Stomach smooth muscle (tissue), 2 donors: Measurements from ENCODE around the gene FAS.
A peak's percentile ranks its signal among the peaks of the same experiment; 100 is the strongest.

Experiments used
- H3K27ac ChIP-seq: one replicate; pipeline ENCODE4 v1.7.0; 2013; ENCODE audit warnings: mild to moderate bottlenecking, low read length, inconsistent platforms
- H3K27me3 ChIP-seq, 2 donors: one replicate each; pipeline ENCODE4 v1.7.0; 2013; ENCODE audit warnings: low read length in 2 of 2; ENCODE audit not compliant: insufficient read depth in 2 of 2, control insufficient read depth in 1 of 2
- H3K36me3 ChIP-seq, 2 donors: one replicate each; pipeline ENCODE4 v1.7.0; 2013; ENCODE audit warnings: low read length in 2 of 2; ENCODE audit not compliant: control insufficient read depth in 2 of 2, insufficient read depth in 2 of 2
- H3K4me1 ChIP-seq: one replicate; pipeline ENCODE4 v1.7.0; 2013; ENCODE audit warnings: low read length; ENCODE audit not compliant: control insufficient read depth, insufficient read depth
- H3K4me3 ChIP-seq, 2 donors: one replicate each; pipeline ENCODE4 v1.7.0; 2013; ENCODE audit warnings: low read length in 2 of 2
- H3K9ac ChIP-seq, 2 donors: one replicate each; pipeline ENCODE4 v1.7.0; 2013; ENCODE audit warnings: low read length in 2 of 2, mild to moderate bottlenecking in 1 of 2
- H3K9me3 ChIP-seq, 2 donors: one replicate each; pipeline ENCODE4 v1.7.0; 2013; ENCODE audit warnings: low read length in 2 of 2; ENCODE audit not compliant: control insufficient read depth in 2 of 2
- donor health status: healthy.
- donor health status: Pancreatic carcinoma.

The FAS gene

DNA sequence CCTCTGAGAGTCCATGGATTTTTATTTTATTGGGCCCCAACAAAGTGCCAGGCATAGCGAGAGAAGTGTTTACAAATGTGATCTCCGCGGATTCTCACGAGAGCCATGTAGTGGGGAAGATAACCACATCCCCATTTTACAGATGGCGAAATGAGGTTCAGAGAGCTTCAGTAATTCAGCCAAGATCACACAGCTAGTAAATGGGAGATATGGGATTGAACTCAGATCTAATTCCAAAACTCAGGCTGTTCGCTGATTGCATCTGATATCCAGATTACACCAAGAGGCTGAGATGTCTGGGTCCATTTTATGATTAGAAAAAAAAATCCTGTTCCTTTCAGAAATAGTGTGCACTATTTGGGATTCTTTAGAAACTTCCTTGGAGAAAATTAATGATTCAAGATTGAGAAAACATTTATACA, 1.3 kb downstream of the FAS start:
- Histone ChIP-seq H3K4me1 (peaks cover 16% of the 10 kb centered on the region), H3K4me3 (peak overlapping the region; percentile 79 to 88), H3K27me3 (no peaks in the 10 kb centered on the region), H3K36me3 (no peaks in the 10 kb centered on the region), H3K9me3 (no peaks in the 10 kb centered on the region), H3K27ac (peak overlapping the region; percentile 85), H3K9ac (peak overlapping the region; percentile 84 to 90)

DNA sequence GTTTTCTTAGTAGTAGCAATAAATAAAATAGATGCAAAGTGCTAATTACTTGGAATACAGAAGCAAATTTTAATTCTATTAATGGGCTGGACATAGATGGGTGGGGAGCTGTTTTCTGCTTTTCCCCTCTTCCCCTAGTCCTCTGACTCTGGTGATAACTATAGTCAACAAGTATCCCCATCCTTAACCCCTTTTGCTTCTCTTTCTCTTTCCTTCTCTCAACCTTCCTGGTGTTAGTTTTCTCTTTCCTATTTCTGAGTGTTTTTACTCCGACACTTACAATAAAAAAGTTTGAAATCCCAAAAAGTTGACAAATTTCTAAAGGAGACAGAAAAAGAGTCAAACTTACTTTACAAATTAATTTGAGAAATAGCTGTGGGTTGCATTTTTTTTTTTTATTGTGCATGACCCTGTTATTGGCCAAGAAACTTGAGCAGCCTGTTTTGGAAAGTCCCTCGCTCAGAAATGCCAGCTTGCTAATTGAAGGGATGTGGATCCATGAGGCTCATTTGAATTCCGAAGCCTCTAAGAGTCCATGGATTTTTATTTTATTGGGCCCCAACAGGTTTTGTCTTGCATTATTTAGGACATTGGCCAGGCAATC, 2.4 kb downstream of the FAS start:
- Histone ChIP-seq H3K27me3 (no peaks in the 10 kb centered on the region), H3K36me3 (no peaks in the 10 kb centered on the region), H3K27ac (no peak overlapping the region), H3K9ac (peak overlapping the region in 1 of 2 donors; percentile 58), H3K4me3 (peak overlapping the region; percentile 52 to 58), H3K9me3 (no peaks in the 10 kb centered on the region), H3K4me1 (peaks cover 16% of the 10 kb centered on the region)

DNA sequence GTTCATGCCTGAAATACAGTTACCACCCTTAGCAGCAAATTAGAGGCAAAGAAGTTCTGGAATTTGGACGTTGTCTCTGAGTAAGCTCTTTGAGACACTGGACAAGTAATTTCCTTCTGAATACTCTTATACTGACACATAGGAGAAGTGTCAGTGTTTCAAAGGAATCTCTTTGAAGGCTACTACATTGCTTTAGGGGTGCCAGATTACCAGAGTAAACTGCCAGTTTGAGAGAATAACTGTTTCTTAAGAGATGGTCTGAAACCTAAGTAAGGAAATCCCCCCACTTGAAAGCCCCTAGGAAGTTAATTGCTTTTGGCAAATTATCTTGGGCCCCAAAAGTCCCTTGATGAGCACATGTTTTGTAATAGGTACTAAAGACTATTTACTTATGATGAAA, 3.4 kb downstream of the FAS start:
- Histone ChIP-seq H3K27me3 (no peaks in the 10 kb centered on the region), H3K4me3 (peak overlapping the region in 1 of 2 donors; percentile 9), H3K4me1 (peaks cover 16% of the 10 kb centered on the region), H3K27ac (no peak overlapping the region), H3K36me3 (no peaks in the 10 kb centered on the region), H3K9me3 (no peaks in the 10 kb centered on the region), H3K9ac (peak overlapping the region; percentile 6 to 29)

DNA sequence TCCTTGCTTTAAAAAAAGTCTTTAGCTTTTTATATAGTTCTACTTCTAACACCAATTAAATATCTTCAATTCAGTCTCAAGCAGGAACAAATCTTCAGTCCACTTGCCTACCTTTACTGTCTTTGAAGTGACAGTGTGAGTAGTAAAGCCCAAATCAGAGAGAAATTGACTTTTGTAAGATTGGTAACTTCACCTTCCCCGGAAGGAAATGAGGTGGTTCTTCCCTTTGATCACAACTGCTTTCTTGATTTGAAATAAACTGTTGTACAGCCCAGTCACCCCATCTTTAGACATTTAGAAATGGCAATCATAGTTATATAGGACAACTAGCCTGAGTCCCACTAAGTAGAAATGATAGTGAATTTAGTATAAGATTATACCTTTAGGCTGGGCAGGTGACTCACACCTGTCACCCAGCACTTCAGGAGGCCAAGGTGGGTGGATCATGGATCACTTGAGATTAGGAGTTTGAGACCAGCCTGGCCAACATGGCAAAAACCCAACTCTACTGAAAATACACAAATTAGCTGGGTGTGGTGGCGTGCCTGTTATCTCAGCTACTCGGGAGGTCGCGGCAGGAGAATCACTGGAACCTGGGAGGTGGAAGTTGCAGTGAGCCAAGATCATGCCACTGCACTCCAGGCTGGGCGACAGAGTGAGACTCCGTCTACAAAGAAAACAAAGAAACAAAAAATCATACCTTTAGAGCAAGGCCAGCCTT, 4.7 kb downstream of the FAS start:
- H3K27ac ChIP-seq = no peak overlapping the region
- no peak overlapping the region for H3K9ac ChIP-seq
- H3K4me3 ChIP-seq = peak overlapping the region in 1 of 2 donors; percentile 20
- H3K27me3 ChIP-seq = no peaks in the 10 kb centered on the region
- H3K4me1 ChIP-seq = peaks cover 7% of the 10 kb centered on the region
- no peaks in the 10 kb centered on the region for H3K36me3 ChIP-seq
- no peaks in the 10 kb centered on the region for H3K9me3 ChIP-seq

DNA sequence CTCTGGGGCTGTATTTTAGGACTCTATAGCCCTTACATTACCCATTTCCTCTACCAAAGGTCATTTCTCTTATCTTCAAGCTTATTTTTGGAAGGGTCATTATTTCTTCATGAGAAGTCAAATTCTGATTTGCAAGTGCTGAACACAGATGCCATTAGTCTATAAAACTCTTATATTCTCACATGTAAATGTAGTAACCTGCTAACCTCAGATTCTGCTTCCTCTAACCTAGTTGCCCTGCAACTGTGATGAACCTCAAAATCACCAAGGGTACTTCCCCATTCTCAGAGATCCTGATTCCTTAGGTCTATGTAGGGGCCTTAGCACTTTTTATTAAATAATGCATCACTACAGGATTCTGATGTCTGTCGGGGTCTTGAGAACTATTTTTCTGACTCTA, 6.3 kb downstream of the FAS start:
- Histone ChIP-seq H3K4me1 (peaks cover 5% of the 10 kb centered on the region), H3K9ac (no peak overlapping the region), H3K36me3 (no peaks in the 10 kb centered on the region), H3K27me3 (no peaks in the 10 kb centered on the region), H3K9me3 (no peaks in the 10 kb centered on the region), H3K27ac (no peak overlapping the region), H3K4me3 (no peak overlapping the region)

GRCh38 chr10:88999625-89000024, 9.0 kb downstream of the FAS start:
- Histone ChIP-seq H3K4me1 (peaks cover 8% of the 10 kb centered on the region), H3K9ac (no peak overlapping the region), H3K27me3 (no peaks in the 10 kb centered on the region), H3K36me3 (peaks cover 0 to 7% of the 10 kb centered on the region in 2 donors), H3K9me3 (no peaks in the 10 kb centered on the region), H3K27ac (no peak overlapping the region), H3K4me3 (peak overlapping the region in 1 of 2 donors; percentile 36)

- Histone ChIP-seq H3K36me3 (peaks cover 0 to 7% of the 10 kb centered on the region in 2 donors), H3K27ac (peak overlapping the region; percentile 6), H3K4me3 (peak overlapping the region in 1 of 2 donors; percentile 41), H3K9ac (no peak overlapping the region), H3K27me3 (no peaks in the 10 kb centered on the region), H3K9me3 (no peaks in the 10 kb centered on the region), H3K4me1 (peaks cover 8% of the 10 kb centered on the region)
Measured at GRCh38 chr10:89001024-89001728, 10.6 kb downstream of the FAS start.

DNA sequence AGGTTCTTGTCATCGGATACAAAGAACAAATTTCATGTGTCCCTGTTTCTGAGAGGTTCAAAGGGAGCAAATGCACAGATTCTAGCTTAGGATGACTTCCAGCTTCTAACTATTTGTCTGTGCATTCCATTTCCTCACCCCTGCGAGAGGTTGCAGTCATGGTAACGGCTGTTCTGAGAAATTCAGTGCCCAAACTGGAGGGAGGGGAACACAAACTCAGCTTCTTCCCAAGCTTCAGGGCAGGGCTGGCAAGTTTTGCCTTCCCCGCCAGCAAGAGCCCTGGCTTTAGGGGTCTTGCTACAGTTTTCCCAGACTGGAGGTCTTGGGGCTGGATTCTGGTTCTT, 11.1 kb downstream of the FAS start:
- Histone ChIP-seq H3K9ac (no peak overlapping the region), H3K27ac (peak overlapping the region; percentile 6), H3K4me3 (peak overlapping the region in 1 of 2 donors; percentile 41), H3K9me3 (no peaks in the 10 kb centered on the region), H3K27me3 (no peaks in the 10 kb centered on the region), H3K4me1 (peaks cover 8% of the 10 kb centered on the region), H3K36me3 (peaks cover 0 to 7% of the 10 kb centered on the region in 2 donors)

GRCh38 chr10:89002226-89002978, 11.8 kb downstream of the FAS start:
- no peaks in the 10 kb centered on the region for H3K9me3 ChIP-seq

DNA sequence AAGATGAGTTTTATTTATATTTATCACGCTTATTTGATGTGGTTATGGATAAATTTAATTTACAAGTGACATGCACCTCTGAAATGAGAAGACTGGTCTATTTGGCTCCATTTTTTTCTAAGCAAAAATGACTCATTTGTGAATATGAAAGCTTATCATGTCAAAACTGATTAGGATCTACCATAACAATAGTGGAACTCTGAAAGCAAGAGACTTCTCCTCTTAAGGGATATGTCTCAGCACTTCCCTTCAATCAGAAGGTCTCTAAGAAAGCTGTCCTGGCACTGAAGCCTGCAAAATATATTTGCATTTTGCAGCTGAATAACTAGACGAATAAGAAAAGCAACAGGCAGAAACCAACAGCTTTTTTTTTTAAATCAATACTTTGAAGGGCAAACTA, 12.7 kb downstream of the FAS start:
- Histone ChIP-seq H3K27me3 (no peaks in the 10 kb centered on the region), H3K9me3 (no peaks in the 10 kb centered on the region), H3K36me3 (peaks cover 0 to 10% of the 10 kb centered on the region in 2 donors), H3K4me3 (no peak overlapping the region), H3K27ac (no peak overlapping the region), H3K9ac (no peak overlapping the region), H3K4me1 (peaks cover 8% of the 10 kb centered on the region)

More at GRCh38 chr10:89002226-89002978, 11.8 kb downstream of the FAS start:
- Histone ChIP-seq H3K36me3 (peaks cover 0 to 7% of the 10 kb centered on the region in 2 donors), H3K4me1 (peaks cover 8% of the 10 kb centered on the region), H3K9ac (no peak overlapping the region), H3K4me3 (peak overlapping the region in 1 of 2 donors; percentile 41), H3K27me3 (no peaks in the 10 kb centered on the region), H3K27ac (no peak overlapping the region)
